ENCODE measurements around the gene PRRC2A.

PRRC2A gene

GRCh38 chr6:31620586-31621319 is at the start of gene PRRC2A:
TSS of gene PRRC2A (plus strand) at chr6:31620715. CDS start at chr6:31622790, 2,075 bp downstream.
- H3K4me3 ChIP-seq (ENCODE audit: low read depth, low read length), result peak within 1 kb of the TSS; percentile 91
- no peak for TF ChIP-seq CTCF (IDR thresholded peaks at IDR 0.05; ENCODE audit: low read depth, low read length, missing control alignments)
- DNase-seq (ENCODE audit: low read depth), result peak; percentile 21

GRCh38 chr6:31572041-31572911 is 48.2 kb upstream of the PRRC2A start, which contains the start of gene LTA:
TSS of gene LTA (plus strand) at chr6:31572289. CDS start at chr6:31572743, 454 bp downstream.
- no peak for TF ChIP-seq CTCF (IDR thresholded peaks at IDR 0.05; ENCODE audit: low read depth, low read length, missing control alignments)
- DNase-seq (ENCODE audit: low read depth), result peak; percentile 68
- H3K4me3 ChIP-seq (ENCODE audit: low read depth, low read length), result peak within 1 kb of the TSS; percentile 55

DNA sequence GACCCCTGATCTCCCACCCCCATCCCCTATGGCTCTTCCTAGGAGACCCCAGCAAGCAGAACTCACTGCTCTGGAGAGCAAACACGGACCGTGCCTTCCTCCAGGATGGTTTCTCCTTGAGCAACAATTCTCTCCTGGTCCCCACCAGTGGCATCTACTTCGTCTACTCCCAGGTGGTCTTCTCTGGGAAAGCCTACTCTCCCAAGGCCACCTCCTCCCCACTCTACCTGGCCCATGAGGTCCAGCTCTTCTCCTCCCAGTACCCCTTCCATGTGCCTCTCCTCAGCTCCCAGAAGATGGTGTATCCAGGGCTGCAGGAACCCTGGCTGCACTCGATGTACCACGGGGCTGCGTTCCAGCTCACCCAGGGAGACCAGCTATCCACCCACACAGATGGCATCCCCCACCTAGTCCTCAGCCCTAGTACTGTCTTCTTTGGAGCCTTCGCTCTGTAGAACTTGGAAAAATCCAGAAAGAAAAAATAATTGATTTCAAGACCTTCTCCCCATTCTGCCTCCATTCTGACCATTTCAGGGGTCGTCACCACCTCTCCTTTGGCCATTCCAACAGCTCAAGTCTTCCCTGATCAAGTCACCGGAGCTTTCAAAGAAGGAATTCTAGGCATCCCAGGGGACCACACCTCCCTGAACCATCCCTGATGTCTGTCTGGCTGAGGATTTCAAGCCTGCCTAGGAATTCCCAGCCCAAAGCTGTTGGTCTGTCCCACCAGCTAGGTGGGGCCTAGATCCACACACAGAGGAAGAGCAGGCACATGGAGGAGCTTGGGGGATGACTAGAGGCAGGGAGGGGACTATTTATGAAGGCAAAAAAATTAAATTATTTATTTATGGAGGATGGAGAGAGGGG is 47.0 kb upstream of the PRRC2A start:
- no peak for TF ChIP-seq CTCF (IDR thresholded peaks at IDR 0.05; ENCODE audit: low read depth, low read length, missing control alignments)
- peak overlapping the region; percentile 55 for H3K4me3 ChIP-seq (ENCODE audit: low read depth, low read length)
- no peak for DNase-seq (ENCODE audit: low read depth)

GRCh38 chr6:31574106-31575061 is 46.1 kb upstream of the PRRC2A start:
- DNase-seq (ENCODE audit: low read depth), result no peak
- peak overlapping the region; percentile 79 for H3K4me3 ChIP-seq (ENCODE audit: low read depth, low read length)
- TF ChIP-seq CTCF (IDR thresholded peaks at IDR 0.05; ENCODE audit: low read depth, low read length, missing control alignments), result peak; percentile 10

- peak; percentile 71 for DNase-seq (ENCODE audit: low read depth)
- peak within 1 kb of the TSS; percentile 79 for H3K4me3 ChIP-seq (ENCODE audit: low read depth, low read length)
- no peak for TF ChIP-seq CTCF (IDR thresholded peaks at IDR 0.05; ENCODE audit: low read depth, low read length, missing control alignments)
Observed at GRCh38 chr6:31575335-31575901, 45.1 kb upstream of the PRRC2A start, which contains the start of gene TNF. TSS of gene TNF (plus strand) at chr6:31575565. CDS start at chr6:31575742, 177 bp downstream.

Data from GM12864 (cell line).